K562 (cell line): ENCODE results near the gene CRYBG2. TPM values are rescaled to one million over a fixed set of nuclear protein-coding genes. Genes with fewer than 3 reads are reported as not detected.
A peak's percentile ranks its signal among the peaks of the same experiment; 100 is the strongest.

ENCODE experiments used
- ATAC-seq: fragments of 200-7000 bp; cut with Tn5 transposase; 3 replicates; pipeline ENCODE4 v1.9.1; 2020; ENCODE audit warnings: moderate library complexity
- BruUV-seq: library from RNA; stranded (reverse); fragments of 400-500 nt; replicated peaks from 2 replicates; lab custom pipeline; 2021; lab: Mats Ljungman, UMichigan
- CTCF ChIA-PET: fragments of 300-600 bp; formaldehyde crosslinking; extraction: SDS; loops from one replicate; lab custom pipeline; 2021; ENCODE audit warnings: low intra/inter-chr PET ratio; lab: Yijun Ruan, JAX
- POLR2A ChIA-PET: fragments of 300-600, 350-650 bp; sonication (Branson Sonifier 250); formaldehyde crosslinking; extraction: SDS; loops from one replicate; lab custom pipeline; 2021; ENCODE audit warnings: antibody characterized with exemption, inconsistent platforms; lab: Yijun Ruan, JAX
- DNase-seq, 4 experiments: peaks; one replicate each; pipeline versions ENCODE4 v3.0.0 to v3.0.0-alpha.2; 2011 to 2018; ENCODE audit warnings: low spot score in 3 of 4, mixed read lengths in 3 of 4; ENCODE audit errors: extremely low read depth in 1 of 4
- FAIRE-seq: peaks from 2 replicates; lab custom pipeline; 2011; peaks lifted over from hg19 to GRCh38; lab: Jason Lieb, UNC
- H2AFZ ChIP-seq: 2 replicates; pipeline ENCODE4 v1.6.0; 2011; ENCODE audit warnings: low read depth, low read length, control low read depth, inconsistent platforms
- H3K27ac ChIP-seq: fragments of 200-600 bp; 3 replicates; pipeline ENCODE4 v1.8.0; 2011; ENCODE audit warnings: low read depth, mild to moderate bottlenecking, control low read depth, inconsistent platforms, low read length, moderate library complexity, mixed read lengths; ENCODE audit errors: extremely low read depth
- H3K27me3 ChIP-seq, 2 experiments: fragments of 300-600 bp in 1 of 2; 2 replicates in 1 of 2; 3 replicates in 1 of 2; pipeline versions ENCODE4 v1.6.0 to v1.8.0; 2011; ENCODE audit warnings: inconsistent platforms in 2 of 2, low read length in 2 of 2, mild to moderate bottlenecking in 1 of 2, mixed read lengths in 1 of 2, moderate library complexity in 1 of 2; ENCODE audit not compliant: control insufficient read depth in 2 of 2, insufficient read depth in 2 of 2
- H3K36me3 ChIP-seq: fragments of 300-600 bp; 3 replicates; pipeline ENCODE4 v1.8.0; 2011; ENCODE audit warnings: mild to moderate bottlenecking, low read length, inconsistent platforms; ENCODE audit not compliant: control insufficient read depth, insufficient read depth
- H3K4me1 ChIP-seq, 2 experiments: fragments of 200-600 bp in 1 of 2; replicated peaks in 1 of 2; 2 replicates in 1 of 2; 3 replicates in 1 of 2; pipeline versions ENCODE4 v1.5.1 to v1.8.0; 2011; ENCODE audit warnings: inconsistent platforms in 2 of 2, low read length in 2 of 2, mild to moderate bottlenecking in 1 of 2, mixed read lengths in 1 of 2, moderate library complexity in 1 of 2; ENCODE audit not compliant: control insufficient read depth in 2 of 2, insufficient read depth in 2 of 2
- H3K4me2 ChIP-seq: 2 replicates; pipeline ENCODE4 v1.6.1; 2011; ENCODE audit warnings: low read length, control low read depth, inconsistent platforms, mixed read lengths; ENCODE audit not compliant: insufficient read depth
- H3K4me3 ChIP-seq: fragments of 200-600 bp; sonication (generic), shearing (Covaris generic); 2 replicates; pipeline ENCODE4 v1.5.1; 2016; ENCODE audit warnings: control low read depth, inconsistent platforms
- H3K79me2 ChIP-seq: fragments of 200-600 bp; 3 replicates; pipeline ENCODE4 v1.8.0; 2011; ENCODE audit warnings: low read length, inconsistent platforms; ENCODE audit not compliant: control insufficient read depth, insufficient read depth
- H3K9ac ChIP-seq, 2 experiments: 2 replicates each; pipeline versions ENCODE4 v1.6.0 to v1.6.1; 2011; ENCODE audit warnings: low read depth in 2 of 2, low read length in 2 of 2, control low read depth in 1 of 2, inconsistent platforms in 1 of 2, mild to moderate bottlenecking in 1 of 2, mixed read lengths in 1 of 2; ENCODE audit not compliant: insufficient read depth in 1 of 2
- H3K9me1 ChIP-seq: one replicate; pipeline ENCODE4 v1.6.0; 2011; ENCODE audit warnings: inconsistent platforms, mild to moderate bottlenecking, low read length, moderate library complexity; ENCODE audit not compliant: control insufficient read depth, insufficient read depth
- H3K9me3 ChIP-seq: replicated peaks from 2 replicates; pipeline ENCODE4 v1.5.1; 2011; ENCODE audit warnings: low read depth, low read length, inconsistent platforms; ENCODE audit not compliant: control insufficient read depth, insufficient read depth
- H4K20me1 ChIP-seq: replicated peaks from 2 replicates; pipeline ENCODE4 v1.6.1; 2011; ENCODE audit warnings: low read length, inconsistent platforms, mixed read lengths; ENCODE audit not compliant: control insufficient read depth, insufficient read depth
- BCOR ChIP-seq: fragments of 450-650 bp; IDR thresholded peaks from 2 replicates; pipeline ENCODE4 v1.6.1; 2016
- BRD9 ChIP-seq: fragments of 450-650 bp; IDR thresholded peaks from 2 replicates; pipeline ENCODE4 v1.6.1; 2018; ENCODE audit warnings: low read depth; ENCODE audit not compliant: partially characterized antibody
- CBFB ChIP-seq: sonication (generic); formaldehyde crosslinking; IDR thresholded peaks from 2 replicates; pipeline ENCODE4 v1.4.0; 2020; ENCODE audit warnings: mild to moderate bottlenecking, missing genetic modification reagents
- CBX3 ChIP-seq, 2 experiments: IDR thresholded peaks; 1 replicate in 1 of 2; 2 replicates in 1 of 2; pipeline ENCODE4 v1.6.1; 2012; ENCODE audit warnings: inconsistent platforms in 2 of 2, low read length in 2 of 2, borderline replicate concordance in 1 of 2, control low read depth in 1 of 2
- HCFC1 ChIP-seq: IDR thresholded peaks from 2 replicates; pipeline ENCODE4 v1.6.1; 2012; ENCODE audit warnings: low read depth, low read length, improper control_type of control experiment
- KDM1A ChIP-seq, 2 experiments: fragments of 450-650 bp; IDR thresholded peaks; 2 replicates each; pipeline ENCODE4 v1.6.1; 2016; ENCODE audit warnings: mild to moderate bottlenecking in 2 of 2
- MECOM ChIP-seq: fragments of 250-450 bp; sonication (Bioruptor Pico); IDR thresholded peaks from 2 replicates; pipeline ENCODE4 v1.8.0; 2022; ENCODE audit warnings: inconsistent platforms
- NCOA4 ChIP-seq: fragments of 450-650 bp; IDR thresholded peaks from 2 replicates; pipeline ENCODE4 v1.6.1; 2018; ENCODE audit warnings: mild to moderate bottlenecking; ENCODE audit not compliant: partially characterized antibody
- SMARCA5 ChIP-seq: fragments of 450-650 bp; IDR thresholded peaks from 2 replicates; pipeline ENCODE4 v1.6.1; 2016
- SP1 ChIP-seq: sonication (generic); formaldehyde crosslinking; IDR thresholded peaks from 2 replicates; pipeline ENCODE4 v1.8.1; 2022; ENCODE audit warnings: mild to moderate bottlenecking, missing genetic modification reagents
- SREBF2 ChIP-seq: sonication (generic); formaldehyde crosslinking; IDR thresholded peaks from 2 replicates; pipeline ENCODE4 v1.4.0; 2020; ENCODE audit warnings: mild to moderate bottlenecking, missing genetic modification reagents
- ZFP36 ChIP-seq: fragments of 150-350 bp; IDR thresholded peaks from 2 replicates; pipeline ENCODE4 v1.6.1; 2018; ENCODE audit warnings: low read length, low read depth; ENCODE audit not compliant: partially characterized antibody
- ZNF12 ChIP-seq: sonication (generic); formaldehyde crosslinking; IDR thresholded peaks from 2 replicates; pipeline ENCODE4 v1.4.0; 2020; ENCODE audit warnings: mild to moderate bottlenecking, missing genetic modification reagents
- WGBS: fragments of 100-300 bp; shearing (Covaris generic); methylation state at CpG from one replicate; pipeline ENCODE4 v1.1.6; 2016; ENCODE audit warnings: low coverage, mixed read lengths; ENCODE audit not compliant: insufficient coverage; ENCODE audit errors: missing lambda C conversion rate; 5-methylcytosine and 5-hydroxymethylcytosine counted together
- in situ Hi-C: fragments of 300-500 bp; cut with MboI; formaldehyde crosslinking; loops from 4 replicates; pipeline ENCODE4 v1.15.0; 2018; ENCODE audit warnings: inconsistent platforms, mixed read lengths
- intact Hi-C: fragments of 100-400 bp; cut with micrococcal nuclease; formaldehyde crosslinking; loops from 2 replicates; pipeline ENCODE4 v1.14.2; 2022
- polyA plus RNA-seq, 8 experiments: library from polyadenylated mRNA; depleted of rRNA in 4 of 8; stranded (reverse) in 5 of 8; unstranded in 3 of 8; fragments of >200 nt; fragmentation: Nextera tagmentation in 2 of 8; fragmentation: Illumina TruSeq in 1 of 8; extraction: Ambion mirVana in 2 of 8; extraction: Trizol in 1 of 8; gene quantifications; 2 replicates each; pipeline versions ENCODE4 v1.2.1 to v1.2.3, GENCODE V29; 2011 to 2014; ENCODE audit warnings: inconsistent platforms in 1 of 8, missing spikeins in 1 of 8
- total RNA-seq, 7 experiments: library from RNA; depleted of rRNA in 6 of 7; stranded (reverse); fragments of >200 nt in 6 of 7; fragmentation: Illumina TruSeq in 2 of 7; extraction: Trizol in 2 of 7; gene quantifications; 2 replicates each; pipeline versions ENCODE4 v1.2.1 to v1.2.3, GENCODE V29; 2011 to 2021; ENCODE audit warnings: low replicate concordance in 1 of 7
- TF ChIP-seq, protein P1 (sequence below): IDR thresholded peaks from 3 replicates; pipeline ENCODE4 v1.6.1; 2011; ENCODE audit warnings: borderline replicate concordance, mild to moderate bottlenecking; ENCODE audit not compliant: insufficient read length, insufficient read depth
- TF ChIP-seq, protein P2 (sequence below): sonication (generic); formaldehyde crosslinking; IDR thresholded peaks from 2 replicates; pipeline ENCODE4 v1.8.0; 2022; ENCODE audit warnings: mild to moderate bottlenecking, missing genetic modification reagents
- TF ChIP-seq, protein P3 (sequence below): sonication (generic); formaldehyde crosslinking; IDR thresholded peaks from 2 replicates; pipeline ENCODE4 v1.8.0; 2022; ENCODE audit warnings: mild to moderate bottlenecking, missing genetic modification reagents

The CRYBG2 gene
- total and polyA plus RNA-seq, 9 of the 15 experiments (the other 6 are each of a cell fraction or from before 2014, with no cell fraction given), result 0.39 to 8.5 (median 3.7) TPM

DNA sequence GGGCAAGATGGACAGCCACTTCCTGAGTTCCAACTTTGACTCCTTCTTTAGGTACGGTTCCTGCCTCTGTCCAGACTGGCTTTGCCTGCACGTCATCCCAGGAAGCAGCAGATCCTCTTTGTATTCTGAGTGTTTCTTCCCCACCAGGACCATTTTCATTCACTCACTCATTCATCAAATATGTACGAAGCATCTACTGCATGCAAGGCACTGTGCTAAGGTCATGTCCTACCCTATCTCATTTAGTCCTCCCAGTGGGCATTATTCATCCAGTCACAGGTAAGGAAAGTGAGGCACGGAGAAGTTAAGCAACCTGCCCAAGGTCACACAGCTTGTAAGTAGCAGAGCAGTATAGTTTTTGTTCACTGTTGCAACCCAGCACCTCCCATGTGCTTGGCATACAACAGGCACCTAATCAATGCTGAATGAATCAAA lies 13.9 kb downstream of the CRYBG2 start:
- DNase-seq (no peak), ATAC-seq (no peak), FAIRE-seq (no peak)
- ChIA-PET CTCF (no interaction called here), POLR2A (interaction anchor here (2.2 kb wide), 1 partner anchor 18 kb away, joined by 5 read pairs; no protein-coding TSS in a partner anchor)
- Histone ChIP-seq H3K27me3 (no peaks in the 10 kb centered on the region), H3K36me3 (no peaks in the 10 kb centered on the region), H3K79me2 (no peaks in the 10 kb centered on the region), H4K20me1 (no peaks in the 10 kb centered on the region), H3K9me3 (no peaks in the 10 kb centered on the region), H2AFZ (no peak overlapping the region), H3K27ac (no peak overlapping the region), H3K4me3 (no peak overlapping the region), H3K4me1 (peaks cover 14 to 28% of the 10 kb centered on the region in 2 experiments), H3K4me2 (no peak overlapping the region), H3K9me1 (peaks cover 4% of the 10 kb centered on the region), H3K9ac (0 out of 4 replicates have a peak overlapping the region, but pooled peaks of 1 of the 2 experiments have one; percentile 31)
- in situ Hi-C loops, result no loop called here
- intact Hi-C loops, result no loop called here
- TF ChIP-seq CBX3 (IDR thresholded peaks at IDR 0.05; ENCODE audit: borderline replicate concordance in 1 of 2, low read length in 2 of 2), result no peak
- peak in 1 of 2 experiments; percentile 31; a peak in 2 of 4 replicates for TF ChIP-seq KDM1A (IDR thresholded peaks at IDR 0.05)
- no peak for TF ChIP-seq MECOM (CRISPR knock-in tag)
- TF ChIP-seq SMARCA5, result 0 out of 2 replicates have a peak, but pooled peaks have one; percentile 50
- no peak for TF ChIP-seq ZNF12
- TF ChIP-seq BRD9, result peak; percentile 68
- no peak for TF ChIP-seq SREBF2 (CRISPR knock-in tag)
- peak; percentile 66 for TF ChIP-seq ZFP36
- TF ChIP-seq, protein P1, sequence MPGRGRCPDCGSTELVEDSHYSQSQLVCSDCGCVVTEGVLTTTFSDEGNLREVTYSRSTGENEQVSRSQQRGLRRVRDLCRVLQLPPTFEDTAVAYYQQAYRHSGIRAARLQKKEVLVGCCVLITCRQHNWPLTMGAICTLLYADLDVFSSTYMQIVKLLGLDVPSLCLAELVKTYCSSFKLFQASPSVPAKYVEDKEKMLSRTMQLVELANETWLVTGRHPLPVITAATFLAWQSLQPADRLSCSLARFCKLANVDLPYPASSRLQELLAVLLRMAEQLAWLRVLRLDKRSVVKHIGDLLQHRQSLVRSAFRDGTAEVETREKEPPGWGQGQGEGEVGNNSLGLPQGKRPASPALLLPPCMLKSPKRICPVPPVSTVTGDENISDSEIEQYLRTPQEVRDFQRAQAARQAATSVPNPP, result no peak
- no peak for TF ChIP-seq NCOA4
- TF ChIP-seq, protein P2, sequence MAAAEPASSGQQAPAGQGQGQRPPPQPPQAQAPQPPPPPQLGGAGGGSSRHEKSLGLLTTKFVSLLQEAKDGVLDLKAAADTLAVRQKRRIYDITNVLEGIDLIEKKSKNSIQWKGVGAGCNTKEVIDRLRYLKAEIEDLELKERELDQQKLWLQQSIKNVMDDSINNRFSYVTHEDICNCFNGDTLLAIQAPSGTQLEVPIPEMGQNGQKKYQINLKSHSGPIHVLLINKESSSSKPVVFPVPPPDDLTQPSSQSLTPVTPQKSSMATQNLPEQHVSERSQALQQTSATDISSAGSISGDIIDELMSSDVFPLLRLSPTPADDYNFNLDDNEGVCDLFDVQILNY, result no peak
- no peak for TF ChIP-seq SP1 (CRISPR knock-in tag)
- no peak for TF ChIP-seq CBFB (CRISPR knock-in tag)
- peak; percentile 77 for TF ChIP-seq BCOR
- TF ChIP-seq, protein P3, sequence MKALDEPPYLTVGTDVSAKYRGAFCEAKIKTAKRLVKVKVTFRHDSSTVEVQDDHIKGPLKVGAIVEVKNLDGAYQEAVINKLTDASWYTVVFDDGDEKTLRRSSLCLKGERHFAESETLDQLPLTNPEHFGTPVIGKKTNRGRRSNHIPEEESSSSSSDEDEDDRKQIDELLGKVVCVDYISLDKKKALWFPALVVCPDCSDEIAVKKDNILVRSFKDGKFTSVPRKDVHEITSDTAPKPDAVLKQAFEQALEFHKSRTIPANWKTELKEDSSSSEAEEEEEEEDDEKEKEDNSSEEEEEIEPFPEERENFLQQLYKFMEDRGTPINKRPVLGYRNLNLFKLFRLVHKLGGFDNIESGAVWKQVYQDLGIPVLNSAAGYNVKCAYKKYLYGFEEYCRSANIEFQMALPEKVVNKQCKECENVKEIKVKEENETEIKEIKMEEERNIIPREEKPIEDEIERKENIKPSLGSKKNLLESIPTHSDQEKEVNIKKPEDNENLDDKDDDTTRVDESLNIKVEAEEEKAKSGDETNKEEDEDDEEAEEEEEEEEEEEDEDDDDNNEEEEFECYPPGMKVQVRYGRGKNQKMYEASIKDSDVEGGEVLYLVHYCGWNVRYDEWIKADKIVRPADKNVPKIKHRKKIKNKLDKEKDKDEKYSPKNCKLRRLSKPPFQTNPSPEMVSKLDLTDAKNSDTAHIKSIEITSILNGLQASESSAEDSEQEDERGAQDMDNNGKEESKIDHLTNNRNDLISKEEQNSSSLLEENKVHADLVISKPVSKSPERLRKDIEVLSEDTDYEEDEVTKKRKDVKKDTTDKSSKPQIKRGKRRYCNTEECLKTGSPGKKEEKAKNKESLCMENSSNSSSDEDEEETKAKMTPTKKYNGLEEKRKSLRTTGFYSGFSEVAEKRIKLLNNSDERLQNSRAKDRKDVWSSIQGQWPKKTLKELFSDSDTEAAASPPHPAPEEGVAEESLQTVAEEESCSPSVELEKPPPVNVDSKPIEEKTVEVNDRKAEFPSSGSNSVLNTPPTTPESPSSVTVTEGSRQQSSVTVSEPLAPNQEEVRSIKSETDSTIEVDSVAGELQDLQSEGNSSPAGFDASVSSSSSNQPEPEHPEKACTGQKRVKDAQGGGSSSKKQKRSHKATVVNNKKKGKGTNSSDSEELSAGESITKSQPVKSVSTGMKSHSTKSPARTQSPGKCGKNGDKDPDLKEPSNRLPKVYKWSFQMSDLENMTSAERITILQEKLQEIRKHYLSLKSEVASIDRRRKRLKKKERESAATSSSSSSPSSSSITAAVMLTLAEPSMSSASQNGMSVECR (CRISPR knock-in tag), result no peak
- TF ChIP-seq HCFC1, result no peak
- 50% methylated on average over 4 of the region's 4 CpGs for WGBS
- no TSS peak for BruUV-seq
